Heart right ventricle (tissue), 16 donors: Measurements from ENCODE around the gene MCRS1. TPM values are rescaled to one million over a fixed set of nuclear protein-coding genes. Genes with fewer than 3 reads are reported as not detected.

Experiments used
- ATAC-seq, 8 donors: fragments of 200-7000 bp; cut with Tn5 transposase; one replicate each; pipeline ENCODE4 v1.9.1; 2020; ENCODE audit warnings: mild to moderate bottlenecking in 8 of 8, moderate library complexity in 8 of 8, moderate number of reproducible peaks in 1 of 8
- DNase-seq, 2 donors: peaks; one replicate each; pipeline ENCODE4 v3.0.0-alpha.2; 2020
- H3K27ac ChIP-seq, 10 donors: fragments of 200-600 bp; sonication (generic) in 2 of 10; one replicate each; pipeline versions ENCODE4 v1.5.0 to v1.8.0; 2020 to 2022; ENCODE audit warnings: mild to moderate bottlenecking in 3 of 10
- H3K27me3 ChIP-seq, 7 donors: fragments of 200-600 bp; one replicate each; pipeline ENCODE4 v1.8.0; 2021 to 2022; ENCODE audit warnings: mild to moderate bottlenecking in 2 of 7
- H3K36me3 ChIP-seq, 9 donors: fragments of 200-600 bp; sonication (generic) in 1 of 9; one replicate each; pipeline versions ENCODE4 v1.5.0 to v1.8.0; 2020 to 2022; ENCODE audit warnings: mild to moderate bottlenecking in 2 of 9
- H3K4me1 ChIP-seq, 9 donors: fragments of 200-600 bp; sonication (generic) in 1 of 9; one replicate each; pipeline versions ENCODE4 v1.5.0 to v1.8.0; 2020 to 2022; ENCODE audit warnings: mild to moderate bottlenecking in 4 of 9
- H3K4me3 ChIP-seq, 10 donors: fragments of 200-600 bp; sonication (generic) in 2 of 10; one replicate each; pipeline versions ENCODE4 v1.5.0 to v1.8.0; 2020 to 2022; ENCODE audit warnings: mild to moderate bottlenecking in 7 of 10, moderate library complexity in 2 of 10
- H3K9me3 ChIP-seq, 11 donors: fragments of 200-600 bp in 10 of 11; sonication (generic) in 2 of 11; one replicate each; pipeline versions ENCODE4 v1.5.0 to v1.8.0; 2013 to 2022; ENCODE audit warnings: mild to moderate bottlenecking in 2 of 11, control low read depth in 1 of 11, moderate library complexity in 1 of 11
- WGBS, 2 donors: extraction: QIAGEN DNeasy Blood & Tissue Kit; methylation state at CpG; one replicate each; pipeline ENCODE4 v1.1.7; 2013; ENCODE audit warnings: inconsistent platforms in 1 of 2; 5-methylcytosine and 5-hydroxymethylcytosine counted together
- intact Hi-C, 10 donors: fragments of 100-400 bp; cut with DNase I; formaldehyde crosslinking; loops; one replicate each; pipeline versions ENCODE4 v1.11.1 to v1.14.2; 2022
- polyA plus RNA-seq, 2 donors: library from polyadenylated mRNA; stranded (reverse); fragments of 200-250 nt; gene quantifications; one replicate each; pipeline ENCODE4 v1.2.3, GENCODE V29; 2013
- total RNA-seq, 10 donors: library from RNA; stranded (reverse); fragmentation: NEBNext Ultra II Directional in 3 of 10; extraction: Animal tissue kit (Norgen Biotek cat#: 25700) in 3 of 10; gene quantifications; one replicate each; pipeline versions ENCODE4 v1.2.1 to v1.2.4, GENCODE V29; 2021 to 2023
- TF ChIP-seq, protein P1 (sequence below), 9 donors: fragments of 200-600 bp; sonication (generic) in 2 of 9; IDR thresholded peaks; one replicate each; pipeline versions ENCODE4 v1.5.0 to v1.8.0; 2021 to 2022; ENCODE audit warnings: antibody characterized with exemption in 9 of 9, mild to moderate bottlenecking in 5 of 9, moderate library complexity in 1 of 9
- donor health status: Arrhythmogenic right ventricular cardiomyopathy.
- donor health status: ischemic (EF 13 %, LVEDD 7.1; RV severe dilation, severe dysfunction).
- donor health status: healthy with polysubstance abuse.
- donor health status: DM: no; HTN: yes; CAD: no.
- donor health status: DM: no; HTN: no; CAD: no.
- donor health status: ischemic (EF 25% LVEDD 6.9; RV normal size, moderate dysfunction).
- donor health status: ischemic (EF 25% LVEDD 5.7; RV mildly dilated, moderate dysfunction).
- donor health status: healthy.
- donor health status: DM: yes; HTN: yes; CAD: no.
- donor health status: Ischemic cardiomyopathy.
- donor health status: ischemic (EF 35%, LVEDD 5.7; RV mildly dilated, moderate dysfunction).
- donor health status: nonischemic (EF 11% LVEDD 7.7; RV severe dilation, severe dysfunction).
- donor health status: DM: yes; HTN: yes; CAD: no.
- donor health status: PGD.
- donor health status: ischemic (EF 29% LVEDD 5.4; RV normal size, mild dysfunction).
- donor health status: nonischemic (EF 23%, LVEDD 6.1; RV moderate dilation, normal function).

MCRS1 gene
- total and polyA plus RNA-seq, 12 donors: 72.6 to 118 (median 82.2) TPM

DNA sequence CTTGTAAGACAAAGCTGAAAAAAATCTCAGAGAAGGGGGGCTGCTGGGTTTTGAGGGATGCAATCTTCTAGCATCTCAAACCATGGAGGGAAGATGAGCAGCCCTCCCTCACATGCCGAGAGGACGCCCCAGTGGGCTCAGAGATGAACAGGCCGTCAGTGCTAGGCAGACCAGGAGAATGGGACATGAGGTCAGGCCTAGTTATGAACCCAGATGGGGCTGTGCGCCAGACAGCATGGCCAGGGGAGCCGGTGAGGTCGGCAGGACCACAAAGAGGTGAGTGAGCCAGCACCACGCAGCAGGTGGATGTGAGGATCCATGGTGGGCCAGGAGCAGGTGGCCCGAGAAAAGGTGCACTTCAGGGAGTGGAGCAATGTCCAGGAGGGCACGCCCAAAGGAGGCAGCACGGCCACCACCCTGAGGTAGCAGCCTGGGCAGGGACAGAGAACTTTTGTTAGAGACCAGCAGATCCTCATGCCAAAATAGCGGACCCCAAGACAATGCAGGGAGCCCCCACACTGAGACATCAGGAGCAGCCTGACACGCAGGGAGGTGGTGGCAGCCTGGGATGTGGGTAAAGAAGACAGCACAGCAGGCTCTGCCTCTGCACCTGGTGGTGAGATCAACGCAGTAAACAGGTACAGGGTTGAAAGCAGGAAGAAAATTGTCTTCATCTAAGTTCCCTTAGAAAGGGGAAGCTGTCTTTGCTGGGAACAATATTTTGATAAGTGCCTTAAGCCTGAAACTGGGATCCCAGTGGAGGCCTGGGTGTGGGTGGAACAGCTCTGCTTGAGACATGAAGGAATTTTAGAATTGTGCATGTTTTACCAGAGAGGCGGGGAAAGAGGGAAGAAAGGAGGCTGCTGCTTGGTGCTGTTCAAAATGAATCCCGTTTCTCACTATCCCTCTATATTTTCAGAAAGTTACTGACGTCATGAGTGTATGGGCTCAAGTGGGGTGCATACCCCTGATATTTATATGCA lies 17.8 kb upstream of the MCRS1 start:
- Histone ChIP-seq H3K9me3 (peaks cover 0 to 1% (median 0%) of the 10 kb centered on the region in 11 donors), H3K36me3 (peaks cover 0 to 22% (median 0%) of the 10 kb centered on the region in 9 donors), H3K4me3 (no peak overlapping the region), H3K4me1 (peaks cover 4 to 61% (median 24%) of the 10 kb centered on the region in 9 donors), H3K27ac (peak overlapping the region in 1 of 10 donors; percentile 80), H3K27me3 (no peaks in the 10 kb centered on the region)
- no peak for DNase-seq
- no peak for ATAC-seq
- 79% methylated on average over 16 of the region's 16 CpGs for WGBS, 2 donors
- TF ChIP-seq, protein P1, sequence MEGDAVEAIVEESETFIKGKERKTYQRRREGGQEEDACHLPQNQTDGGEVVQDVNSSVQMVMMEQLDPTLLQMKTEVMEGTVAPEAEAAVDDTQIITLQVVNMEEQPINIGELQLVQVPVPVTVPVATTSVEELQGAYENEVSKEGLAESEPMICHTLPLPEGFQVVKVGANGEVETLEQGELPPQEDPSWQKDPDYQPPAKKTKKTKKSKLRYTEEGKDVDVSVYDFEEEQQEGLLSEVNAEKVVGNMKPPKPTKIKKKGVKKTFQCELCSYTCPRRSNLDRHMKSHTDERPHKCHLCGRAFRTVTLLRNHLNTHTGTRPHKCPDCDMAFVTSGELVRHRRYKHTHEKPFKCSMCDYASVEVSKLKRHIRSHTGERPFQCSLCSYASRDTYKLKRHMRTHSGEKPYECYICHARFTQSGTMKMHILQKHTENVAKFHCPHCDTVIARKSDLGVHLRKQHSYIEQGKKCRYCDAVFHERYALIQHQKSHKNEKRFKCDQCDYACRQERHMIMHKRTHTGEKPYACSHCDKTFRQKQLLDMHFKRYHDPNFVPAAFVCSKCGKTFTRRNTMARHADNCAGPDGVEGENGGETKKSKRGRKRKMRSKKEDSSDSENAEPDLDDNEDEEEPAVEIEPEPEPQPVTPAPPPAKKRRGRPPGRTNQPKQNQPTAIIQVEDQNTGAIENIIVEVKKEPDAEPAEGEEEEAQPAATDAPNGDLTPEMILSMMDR (IDR thresholded peaks at IDR 0.05): no peak
- intact Hi-C loops: loop anchor here in 2 of 10 donors (10.0 kb wide), 3 partner anchors 51 to 231 kb away; partner anchors contain the start of genes KCNH3 (in 1 of the 2) and SPATS2 (in 1 of the 2)

DNA sequence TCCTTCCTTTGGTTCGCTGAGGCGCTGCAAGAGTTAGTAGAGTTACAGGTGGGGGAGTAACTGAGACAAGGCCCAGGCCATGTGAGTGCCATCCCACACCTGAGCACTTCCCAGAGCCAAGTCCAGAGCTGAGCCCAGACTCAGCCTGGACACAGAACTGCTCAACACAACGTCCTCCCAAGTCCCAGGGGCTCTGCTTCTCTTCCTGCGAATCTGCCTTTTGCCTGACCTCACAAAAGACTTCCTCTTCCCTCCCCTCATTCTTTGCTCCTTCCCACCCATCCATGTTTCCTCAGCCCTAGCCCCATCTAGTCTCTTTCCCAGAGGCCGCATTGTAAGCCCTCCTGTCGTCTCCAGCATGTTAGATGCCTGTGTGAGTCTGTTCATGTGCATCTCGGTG lies 16.6 kb upstream of the MCRS1 start:
- peak overlapping the region in 7 of 10 donors; percentile 15 to 80 (median 26) for H3K27ac ChIP-seq
- peaks cover 0 to 22% (median 0%) of the 10 kb centered on the region in 9 donors for H3K36me3 ChIP-seq
- 58 to 62% methylated on average over 7 of the region's 7 CpGs for WGBS, 2 donors
- ATAC-seq: peak in 1 of 8 donors; percentile 14
- TF ChIP-seq, protein P1 (IDR thresholded peaks at IDR 0.05): no peak
- peak overlapping the region in 1 of 10 donors; percentile 2 for H3K4me3 ChIP-seq
- intact Hi-C loops: loop anchor here in 4 of 10 donors (5.0 to 10.0 kb wide), 4 partner anchors 50 to 230 kb away; partner anchors contain the start of genes KCNH3 (in 1 of the 4) and SPATS2 (in 1 of the 4)
- no peaks in the 10 kb centered on the region for H3K9me3 ChIP-seq
- no peak for DNase-seq
- H3K4me1 ChIP-seq: peaks cover 6 to 70% (median 32%) of the 10 kb centered on the region in 9 donors
- no peaks in the 10 kb centered on the region for H3K27me3 ChIP-seq

DNA sequence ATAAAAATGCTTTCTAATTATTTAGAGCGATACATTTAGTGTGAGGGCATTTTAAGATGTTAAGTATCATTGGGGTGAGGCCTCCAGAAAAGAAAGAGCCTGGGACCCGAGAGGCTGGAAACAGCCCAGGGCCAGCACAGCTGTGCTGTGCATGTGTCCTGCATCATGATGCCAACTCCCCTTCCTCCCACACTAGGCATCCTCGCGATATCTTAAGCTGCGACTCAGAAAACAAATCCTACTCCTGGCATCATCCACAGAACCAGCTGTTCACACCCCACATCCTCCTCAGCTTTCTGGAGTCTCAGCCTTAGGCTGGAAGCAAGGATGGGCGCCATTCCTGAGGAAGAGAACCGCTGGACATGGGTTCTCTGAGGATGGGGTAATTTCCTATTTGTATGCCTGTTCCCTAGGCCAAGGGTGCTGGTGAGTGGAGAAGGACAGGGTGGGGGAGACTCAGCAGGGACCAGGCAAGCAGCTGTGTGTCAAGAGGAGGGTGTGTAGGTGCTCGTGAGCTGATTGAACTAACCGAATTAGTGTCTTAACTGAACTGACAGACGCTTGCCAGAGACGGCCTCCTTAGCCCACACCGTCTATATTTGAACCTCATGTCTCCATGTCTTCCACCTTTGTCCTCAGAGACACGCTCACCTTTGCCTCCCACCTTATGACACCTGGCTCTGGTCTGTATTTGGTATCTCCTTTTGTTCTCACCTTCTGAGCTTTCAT lies 15.6 kb upstream of the MCRS1 start:
- Histone ChIP-seq H3K4me1 (peaks cover 6 to 64% (median 30%) of the 10 kb centered on the region in 9 donors), H3K4me3 (no peak overlapping the region), H3K36me3 (peaks cover 0 to 22% (median 0%) of the 10 kb centered on the region in 9 donors), H3K27ac (peak overlapping the region in 7 of 10 donors; percentile 17 to 80 (median 45)), H3K27me3 (no peaks in the 10 kb centered on the region), H3K9me3 (no peaks in the 10 kb centered on the region)
- intact Hi-C loops: loop anchor here in 4 of 10 donors (5.0 to 10.0 kb wide), 4 partner anchors 49 to 229 kb away; partner anchors contain the start of genes KCNH3 (in 1 of the 4) and SPATS2 (in 1 of the 4)
- ATAC-seq (peak in 3 of 8 donors; percentile 7 to 18 (median 10)), DNase-seq (no peak)
- TF ChIP-seq, protein P1 (IDR thresholded peaks at IDR 0.05): no peak
- 67 to 68% methylated on average over 13 of the region's 13 CpGs for WGBS, 2 donors
